Activated effector memory CD4-positive, alpha-beta T cell treated with anti-CD3 and anti-CD28 coated beads, Interleukin-2, amount 50 U/mL, for 16 hours (primary cell): ENCODE measurements around the gene FCER1G.
A peak's percentile ranks its signal among the peaks of the same experiment; 100 is the strongest.
"Not testable (repeated sequence)": the region's sequence is repeated elsewhere in the genome, so short reads cannot be mapped to it uniquely, and the experiment has no call there.

Source experiments
- DNase-seq: peaks from one replicate; pipeline ENCODE4 v3.0.0-alpha.2; 2020

Gene FCER1G

GRCh38 chr1:161235957-161236775, 21.1 kb downstream of the FCER1G start:
- no peak for DNase-seq

DNA sequence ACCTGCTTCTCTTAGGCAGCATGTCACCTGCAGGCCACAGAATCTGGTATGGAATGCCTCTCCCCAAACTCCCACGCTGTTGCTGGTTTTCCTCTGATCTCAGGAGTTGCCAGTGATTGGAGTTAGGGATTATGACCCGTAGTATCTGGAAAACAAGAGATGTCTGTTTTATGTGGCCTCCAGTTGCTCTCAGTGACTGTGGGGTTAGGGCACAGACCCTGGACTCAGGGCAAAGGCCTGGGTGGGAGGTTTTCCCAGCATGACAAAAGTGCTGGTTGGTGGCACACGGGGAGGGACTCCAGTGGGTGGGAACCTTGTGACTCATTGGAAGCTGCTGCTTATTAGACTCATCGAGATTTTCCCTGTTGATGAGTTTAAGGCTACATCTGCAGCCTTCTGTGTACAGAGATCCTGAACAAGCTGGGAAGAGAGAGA, 23.0 kb downstream of the FCER1G start, which contains the start of gene NR1I3:
Gene NR1I3, minus strand, starts transcription at position 165 of the 435 bp plus-strand sequence. CDS start 1,638 bp downstream, outside the sequence.
- no peak for DNase-seq

- no peak for DNase-seq
Measured at GRCh38 chr1:161241682-161242081, 26.6 kb downstream of the FCER1G start.

GRCh38 chr1:161242313-161242712, 27.2 kb downstream of the FCER1G start:
- no peak for DNase-seq

DNA sequence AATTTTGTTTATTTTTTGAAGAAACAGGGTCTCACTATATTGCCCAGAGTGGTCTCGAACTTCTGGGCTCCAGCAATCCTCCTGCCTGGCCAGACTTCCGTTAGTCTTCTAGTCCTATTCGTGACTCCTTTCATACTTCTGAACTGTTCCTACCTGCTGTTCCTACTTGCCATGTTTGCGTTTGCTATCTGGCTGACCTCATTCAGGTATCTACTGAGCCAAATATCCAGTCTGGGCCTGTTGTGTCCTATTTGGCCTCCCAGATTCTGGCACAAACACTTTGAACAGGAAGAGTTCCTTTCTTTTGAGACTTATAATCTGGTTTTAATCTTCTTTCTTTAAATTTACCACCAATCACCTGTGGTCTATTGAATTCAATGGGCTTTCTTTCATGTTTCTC, 29.8 kb downstream of the FCER1G start:
- DNase-seq: no peak

GRCh38 chr1:161250100-161250499, 35.0 kb downstream of the FCER1G start:
- not testable (repeated sequence) for DNase-seq

- no peak for DNase-seq
Measured at GRCh38 chr1:161250829-161251228, 35.7 kb downstream of the FCER1G start.

DNA sequence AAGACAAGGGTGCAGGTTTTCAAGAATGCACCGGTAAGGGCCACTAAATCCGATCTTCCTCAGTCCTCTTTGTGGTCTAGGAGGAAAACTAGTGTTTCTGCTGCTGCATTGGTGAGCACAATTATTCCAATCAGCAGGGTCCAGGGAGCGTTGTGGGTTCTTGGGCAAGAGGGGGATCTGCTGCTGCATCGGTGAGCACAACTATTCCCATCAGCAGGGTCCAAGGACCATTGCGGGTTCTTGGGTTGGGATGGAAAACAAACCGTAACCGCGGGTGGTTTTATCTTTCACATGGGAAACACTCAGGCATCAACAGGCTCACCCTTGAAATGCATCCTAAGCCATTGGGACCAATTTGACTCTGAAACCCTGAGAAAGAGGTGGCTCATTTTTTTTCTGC, 36.5 kb downstream of the FCER1G start:
- DNase-seq: no peak

DNA sequence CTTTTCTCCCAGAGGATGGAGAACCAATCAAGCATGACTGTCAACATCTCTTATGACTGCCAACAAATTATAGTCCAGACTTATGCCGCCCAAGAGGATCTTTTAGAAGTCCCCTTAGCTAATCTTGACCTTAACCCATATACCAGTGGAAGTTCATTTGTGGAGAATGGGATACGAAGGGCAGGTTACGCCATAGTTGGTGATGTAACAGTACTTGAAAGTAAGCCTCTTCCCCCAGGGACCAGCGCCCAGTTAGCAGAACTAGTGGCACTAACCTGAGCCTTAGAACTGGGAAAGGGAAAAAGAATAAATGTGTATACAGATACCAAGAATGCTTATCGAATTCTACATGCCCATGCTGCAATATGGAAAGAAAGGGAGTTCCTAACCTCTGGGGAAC, 40.2 kb downstream of the FCER1G start:
- DNase-seq: not testable (repeated sequence)

DNA sequence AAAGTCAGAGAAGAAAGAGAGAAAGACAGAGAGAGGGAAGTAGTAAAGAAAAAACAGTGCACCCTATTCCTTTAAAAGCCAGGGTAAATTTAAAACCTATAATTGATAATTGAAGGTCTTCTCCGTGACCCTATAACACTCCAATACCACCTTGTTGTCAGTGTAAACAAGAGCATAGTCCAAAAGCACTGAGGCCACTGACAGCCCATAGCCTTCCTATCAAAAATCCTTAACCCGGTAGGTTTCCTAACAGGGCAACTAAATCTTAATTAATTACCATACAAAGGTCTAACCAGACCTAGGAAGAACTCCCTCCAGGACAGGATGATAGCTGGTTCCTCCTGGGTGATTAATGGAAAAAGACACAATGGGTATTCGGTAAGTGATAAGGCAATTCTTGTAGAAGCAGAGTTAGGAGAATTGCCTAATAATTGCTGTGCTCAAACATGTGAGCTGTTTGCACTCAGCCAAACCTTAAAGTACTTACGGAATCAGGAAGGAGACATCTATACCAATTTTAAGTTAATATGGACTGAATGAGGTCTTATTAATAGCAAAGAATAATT, 40.9 kb downstream of the FCER1G start:
- not testable (repeated sequence) for DNase-seq

- not testable (repeated sequence) for DNase-seq
Measured at GRCh38 chr1:161257109-161257508, 42.0 kb downstream of the FCER1G start.

DNA sequence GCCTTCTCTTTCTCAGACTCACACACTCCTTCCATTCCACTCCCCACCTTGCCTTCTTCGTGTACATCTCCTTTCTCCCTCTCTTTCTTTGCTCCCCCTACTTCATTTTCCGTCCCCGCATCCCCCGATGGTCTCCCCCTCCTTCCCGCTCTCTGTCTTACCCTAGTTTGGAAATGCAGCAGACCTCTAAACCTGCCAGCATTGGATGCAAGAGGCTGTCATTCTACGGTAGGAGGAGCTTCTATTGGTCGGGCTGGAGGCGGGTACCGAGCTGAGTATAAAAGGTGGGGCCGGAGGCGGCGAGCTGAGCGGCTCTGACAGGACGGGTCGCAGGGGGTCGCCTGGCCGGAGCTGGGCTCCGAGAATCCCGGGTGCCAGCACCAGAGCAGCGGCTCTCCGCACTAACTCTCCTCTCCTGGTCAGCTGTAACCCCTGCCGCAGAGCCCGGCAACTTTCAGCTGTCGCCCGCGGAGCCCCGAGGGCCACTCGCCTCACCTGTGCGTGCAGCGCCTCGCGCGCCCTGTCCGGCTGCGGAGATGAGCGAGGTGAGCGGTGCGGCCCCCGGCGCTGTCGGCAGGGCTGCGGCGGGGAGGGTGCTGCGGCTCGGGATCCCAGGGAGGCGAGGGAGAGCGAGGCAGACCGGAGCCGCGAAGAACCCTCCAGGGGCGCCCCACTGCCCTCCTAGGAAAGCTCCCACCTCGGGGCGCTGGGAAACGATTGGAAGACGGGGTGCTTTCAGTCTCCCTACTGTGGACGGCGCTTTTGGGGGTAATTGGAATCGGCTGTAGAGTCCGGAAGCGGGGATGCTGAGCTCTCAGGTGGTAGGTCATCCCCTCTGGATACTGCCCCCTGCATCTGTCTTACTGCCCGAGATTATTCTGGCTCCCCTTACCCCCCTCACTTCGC, 43.6 kb downstream of the FCER1G start, which contains the start of gene PCP4L1:
Gene PCP4L1, plus strand, starts transcription at position 307 of the 906 bp plus-strand sequence. Its CDS starts 230 bp downstream, at position 537.
- DNase-seq: peak; percentile 73

- DNase-seq: no peak
Measured at GRCh38 chr1:161259345-161259702, 44.2 kb downstream of the FCER1G start.

DNA sequence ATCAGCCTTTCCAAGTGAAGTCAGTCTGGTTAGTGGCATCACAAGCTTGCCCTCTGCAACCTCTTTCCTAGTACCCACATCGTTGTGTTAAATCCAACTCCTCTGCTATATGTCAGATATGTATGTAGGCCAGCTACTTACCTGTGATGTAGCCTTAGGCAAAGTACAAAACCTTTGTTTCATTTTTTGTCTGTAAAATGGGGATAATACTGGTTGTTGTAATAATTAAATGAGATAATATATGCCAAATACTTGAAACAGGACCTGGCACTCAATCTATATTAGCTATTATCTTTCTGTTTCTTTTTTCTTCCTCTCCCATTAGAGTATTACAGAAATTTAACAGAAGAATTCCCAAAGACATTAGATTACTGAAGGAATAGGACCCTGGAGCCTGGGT, 44.7 kb downstream of the FCER1G start:
- DNase-seq: no peak

- DNase-seq: no peak
Measured at GRCh38 chr1:161260376-161261260, 45.5 kb downstream of the FCER1G start.

- DNase-seq: no peak
Measured at GRCh38 chr1:161261261-161262235, 46.5 kb downstream of the FCER1G start.

GRCh38 chr1:161265305-161265704, 50.2 kb downstream of the FCER1G start:
- no peak for DNase-seq

GRCh38 chr1:161266202-161266601, 51.1 kb downstream of the FCER1G start:
- no peak for DNase-seq

- no peak for DNase-seq
Measured at GRCh38 chr1:161266836-161267235, 51.7 kb downstream of the FCER1G start.

GRCh38 chr1:161267321-161267720, 52.2 kb downstream of the FCER1G start:
- no peak for DNase-seq
